Subcutaneous preadipocyte (primary cell): ENCODE results near the gene MYBL2. TPM values are rescaled to one million over a fixed set of nuclear protein-coding genes. Genes with fewer than 3 reads are reported as not detected.

Source experiments
- total RNA-seq: library from RNA; depleted of rRNA; stranded (reverse); fragments of >200 nt; gene quantifications from 2 replicates; pipeline ENCODE4 v1.2.3, GENCODE V29; 2012

The MYBL2 gene
- 8.8 and 12.1 TPM in 2 replicates for total RNA-seq

DNA sequence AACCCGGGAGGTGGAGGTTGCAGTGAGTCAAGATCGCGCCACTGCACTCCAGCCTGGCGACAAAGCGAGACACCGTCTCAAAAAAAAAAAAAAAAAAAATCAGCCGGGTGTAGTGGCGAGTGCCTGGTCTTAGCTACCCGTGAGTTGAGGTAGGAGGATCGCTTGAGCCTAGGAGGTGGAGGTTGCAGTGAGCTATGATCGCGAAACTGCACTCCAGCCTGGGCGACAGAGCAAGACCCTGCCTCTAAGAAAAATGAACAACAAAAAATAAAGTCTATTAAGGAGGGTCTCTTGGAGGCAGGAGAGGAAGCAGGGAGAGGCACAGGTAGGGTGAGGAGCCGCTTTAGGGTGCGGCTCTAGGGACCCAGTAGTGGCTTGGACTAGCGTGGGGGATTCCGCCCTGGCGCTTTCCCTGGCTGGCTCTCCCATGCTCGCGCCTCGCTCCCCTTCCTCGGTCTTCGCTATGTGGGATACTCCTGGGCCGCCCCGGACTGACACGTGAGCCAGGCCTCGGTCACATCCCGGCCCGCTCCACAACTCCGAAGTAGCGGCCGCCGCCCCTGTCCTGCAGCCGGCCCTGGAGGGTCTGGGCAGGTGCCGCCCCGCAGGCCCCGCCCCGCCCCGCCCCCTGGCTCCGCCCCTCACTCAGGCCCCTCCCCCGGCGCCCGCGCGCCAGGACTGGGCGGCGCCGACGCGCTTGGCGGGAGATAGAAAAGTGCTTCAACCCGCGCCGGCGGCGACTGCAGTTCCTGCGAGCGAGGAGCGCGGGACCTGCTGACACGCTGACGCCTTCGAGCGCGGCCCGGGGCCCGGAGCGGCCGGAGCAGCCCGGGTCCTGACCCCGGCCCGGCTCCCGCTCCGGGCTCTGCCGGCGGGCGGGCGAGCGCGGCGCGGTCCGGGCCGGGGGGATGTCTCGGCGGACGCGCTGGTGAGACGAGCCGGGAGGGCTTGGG lies at the start of gene MYBL2:
TSS of gene MYBL2 (plus strand) at position 739 of the 953 bp plus-strand sequence. CDS start at position 909, 170 bp downstream.

GRCh38 chr20:43726811-43727338 lies 60.0 kb downstream of the MYBL2 start, which contains the start of gene GTSF1L:
Gene GTSF1L, minus strand, starts transcription at chr20:43727002. Its CDS starts 308 bp downstream, at chr20:43726694.

Other genes with a start within 250 kb of the MYBL2 start
- gene SRSF6, start 209.2 kb upstream of the MYBL2 start, total RNA-seq, result 43.7 and 62.9 TPM in 2 replicates
- 2.0 and 2.9 TPM in 2 replicates for gene L3MBTL1, start 159.4 kb upstream of the MYBL2 start, total RNA-seq
- gene SGK2, start 108.1 kb upstream of the MYBL2 start, total RNA-seq, result under 0.01 TPM in 1 of 2 replicates, not detected in the other
- gene IFT52, start 76.2 kb upstream of the MYBL2 start, total RNA-seq, result 30.5 and 38.3 TPM in 2 replicates
- not detected in 2 replicates for gene GTSF1L, start 59.9 kb downstream of the MYBL2 start, total RNA-seq
- 1.1 and 2.0 TPM in 2 replicates for gene TOX2, start 247.7 kb downstream of the MYBL2 start, total RNA-seq